Motor neuron (in vitro differentiated cells): ENCODE results near the gene GAS2L2. TPM values are rescaled to one million over a fixed set of nuclear protein-coding genes. Genes with fewer than 3 reads are reported as not detected.
A peak's percentile ranks its signal among the peaks of the same experiment; 100 is the strongest.

ENCODE experiments used
- ATAC-seq, 8 experiments: fragments of 200-7000 bp; cut with Tn5 transposase; replicated peaks in 6 of 8; 2 replicates each; pipeline ENCODE4 v1.8.0; 2021; ENCODE audit warnings: mild to moderate bottlenecking in 8 of 8, moderate library complexity in 8 of 8
- H3K27ac ChIP-seq, 2 donors: fragments of 250-450 bp; sonication (Bioruptor Pico); 2 replicates each; pipeline ENCODE4 v1.9.0; 2021; ENCODE audit warnings: antibody characterized with exemption in 2 of 2, mild to moderate bottlenecking in 2 of 2, moderate library complexity in 1 of 2
- H3K4me1 ChIP-seq, 2 donors: fragments of 250-450 bp; sonication (Bioruptor Pico); replicated peaks in 1 of 2; 2 replicates each; pipeline ENCODE4 v1.6.1; 2021; ENCODE audit warnings: antibody characterized with exemption in 2 of 2, mild to moderate bottlenecking in 2 of 2, moderate library complexity in 1 of 2
- H3K4me3 ChIP-seq, 5 donors: fragments of 250-450 bp; sonication (Bioruptor Pico); 2 replicates each; pipeline ENCODE4 v1.9.0; 2021; ENCODE audit warnings: antibody characterized with exemption in 5 of 5, mild to moderate bottlenecking in 5 of 5, moderate library complexity in 4 of 5
- WGBS, 10 experiments: fragments of 450-650 bp; shearing (Covaris generic); methylation state at CpG; one replicate each; pipeline ENCODE4 v1.0.0; 2022; 5-methylcytosine and 5-hydroxymethylcytosine counted together
- in situ Hi-C, 9 experiments: fragments of 400-800 bp; cut with MboI; loops; one replicate each; pipeline ENCODE4 v1.15.0; 2021; ENCODE audit warnings: low sequenced_read_pairs in 9 of 9, low pct_unique_long_range_greater_than_20kb in 2 of 9; ENCODE audit not compliant: unreplicated experiment in 9 of 9
- total RNA-seq, 8 experiments: library from RNA; unstranded; fragments of 300-600 nt; gene quantifications; 2 replicates each; pipeline versions ENCODE4 v1.2.3 to v1.2.4, GENCODE V29; 2022

The GAS2L2 gene
- total RNA-seq = 1 to 10 TPM in 1 of 8 experiments, under 1 TPM in 5, not detected in 2; 0.08 to 1.8 (median 0.22) TPM

DNA sequence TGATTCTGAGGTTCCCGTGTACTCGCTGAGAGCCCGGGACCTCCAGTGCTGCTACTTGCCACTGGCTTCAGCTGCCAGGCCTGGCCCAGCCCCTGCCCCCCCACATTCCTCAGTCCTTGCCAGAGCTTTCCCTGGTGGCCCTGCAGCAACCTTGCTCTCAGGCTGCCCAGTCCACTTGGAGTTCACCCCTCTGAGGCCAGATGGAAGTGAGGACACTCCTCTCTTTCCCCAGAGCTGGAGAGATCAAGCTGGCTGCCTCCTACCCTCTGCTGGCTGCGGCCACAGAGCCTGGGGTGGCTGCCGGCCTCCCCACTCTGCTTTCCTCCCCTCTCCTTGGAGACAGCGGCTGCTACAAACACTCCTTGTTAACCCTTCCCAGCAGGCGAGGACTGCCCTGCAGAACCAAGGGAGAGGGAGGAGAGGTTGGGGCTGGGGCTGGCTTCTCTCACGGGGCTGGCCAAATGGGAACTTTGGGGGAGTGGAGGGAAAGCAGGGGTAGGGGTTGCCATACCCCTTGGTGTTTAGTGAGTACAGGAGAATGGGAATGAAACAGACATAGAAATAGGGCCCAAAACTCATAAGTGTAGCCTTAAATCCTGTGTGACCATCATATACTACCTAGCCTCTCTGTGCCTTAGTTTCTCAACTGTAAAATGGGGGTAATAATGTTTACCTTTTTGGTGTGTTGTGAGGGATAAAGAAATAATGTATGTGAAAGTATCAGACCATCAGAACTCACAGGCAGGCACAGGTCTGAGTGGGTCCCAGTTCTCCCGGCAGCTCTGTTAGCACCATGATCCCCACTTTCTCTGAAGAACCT, at the start of gene GAS2L2:
Gene GAS2L2, minus strand, starts transcription at position 295 of the 820 bp plus-strand sequence. CDS start 389 bp downstream, outside the sequence.
- in situ Hi-C loops = no loop called here
- 45 to 100% (median 87%) methylated on average over 1 to 5 of the region's 9 CpGs; no CpG with 5 or more reads in 6 of the 10 experiments for WGBS, 10 experiments
- H3K27ac ChIP-seq = no peak within 1 kb of the TSS
- peaks cover 0 to 9% of the 10 kb centered on the region in 2 donors for H3K4me1 ChIP-seq
- ATAC-seq = peak in 6 of 8 experiments; percentile 13 to 85 (median 42)
- H3K4me3 ChIP-seq = no peak within 1 kb of the TSS

DNA sequence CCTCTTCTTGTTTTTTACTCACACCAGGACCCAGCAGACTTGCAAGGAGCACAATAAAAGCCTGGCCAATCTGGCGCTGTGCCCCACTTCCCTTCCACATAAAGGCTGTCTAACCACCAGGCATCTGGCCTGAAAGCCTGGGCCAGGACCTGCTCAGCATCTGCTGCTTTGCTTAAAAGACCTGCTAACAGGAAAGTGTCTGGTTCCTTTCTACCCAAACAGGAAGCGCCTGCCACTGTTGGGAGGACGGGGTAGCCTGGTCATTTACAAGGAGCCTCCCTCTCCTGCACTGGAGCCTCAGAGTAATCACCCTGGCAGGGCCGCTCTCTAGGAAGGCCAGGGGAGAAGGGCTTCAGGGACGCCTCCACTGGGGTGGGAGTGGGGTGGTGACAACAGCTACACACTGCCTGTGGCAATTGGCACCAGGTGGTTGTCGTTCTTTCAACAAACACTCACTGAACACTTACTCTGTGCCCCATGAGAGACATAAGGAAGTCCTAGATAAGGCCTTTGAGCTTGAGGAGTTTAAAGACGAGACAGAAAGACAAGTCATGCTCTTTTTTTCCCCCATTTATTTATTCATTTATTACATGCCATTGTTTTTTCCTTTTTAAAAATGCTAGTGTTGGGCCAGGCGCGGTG, 48.7 kb upstream of the GAS2L2 start:
- Histone ChIP-seq H3K4me3 (no peak overlapping the region), H3K27ac (no peak overlapping the region), H3K4me1 (peaks cover 0 to 3% of the 10 kb centered on the region in 2 donors)
- WGBS, 10 experiments = 58 to 100% (median 90%) methylated on average over 1 to 6 of the region's 9 CpGs; no CpG with 5 or more reads in 1 of the 10 experiments
- no peak for ATAC-seq
- in situ Hi-C loops = loop anchor here in 1 of 9 experiments (25.0 kb wide), 1 partner anchor 111 kb away; no protein-coding TSS in a partner anchor

DNA sequence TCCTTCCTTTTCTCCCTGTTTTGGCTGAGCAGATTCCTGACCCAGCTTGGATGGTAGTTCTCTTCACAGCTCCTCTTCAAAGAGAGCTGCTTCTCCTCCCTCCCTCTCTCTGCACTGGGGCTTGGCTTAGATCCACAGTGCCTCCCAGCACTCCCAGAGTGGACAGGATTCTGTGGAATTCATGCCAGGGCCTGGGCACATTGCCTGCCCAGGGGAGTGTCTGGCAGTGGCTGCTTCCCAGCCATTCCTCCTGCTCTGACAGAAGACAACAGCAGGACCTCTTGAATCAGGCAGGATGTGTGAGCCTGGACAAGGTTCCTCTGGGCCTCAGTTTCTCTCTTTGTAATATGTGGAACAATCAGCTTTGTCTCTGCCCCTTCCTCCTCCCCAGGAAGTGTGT, 46.9 kb upstream of the GAS2L2 start:
- ATAC-seq = peak in 1 of 8 experiments; percentile 55
- H3K4me3 ChIP-seq = no peak overlapping the region
- in situ Hi-C loops = loop anchor here in 1 of 9 experiments (25.0 kb wide), 1 partner anchor 112 kb away; no protein-coding TSS in a partner anchor
- no peak overlapping the region for H3K27ac ChIP-seq
- H3K4me1 ChIP-seq = peaks cover 0 to 3% of the 10 kb centered on the region in 2 donors

DNA sequence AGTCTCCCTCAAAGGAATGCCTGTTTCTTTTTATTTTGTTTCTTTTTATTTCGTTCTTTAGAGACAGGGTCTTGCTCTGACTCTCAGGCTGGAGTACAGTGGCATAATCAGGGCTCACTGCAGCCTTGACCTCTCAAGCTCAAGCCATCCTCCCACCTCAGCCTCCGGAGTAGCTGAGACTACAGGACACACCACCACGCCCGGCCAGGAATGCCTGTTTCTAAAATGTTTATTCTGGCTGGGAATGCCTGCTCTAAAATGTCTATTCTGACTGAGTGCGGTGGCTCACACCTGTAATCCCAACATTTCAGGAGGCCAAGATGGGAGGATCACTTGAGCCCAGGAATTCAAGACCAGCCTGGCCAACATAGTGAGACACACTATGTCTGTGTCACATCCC, 44.9 kb upstream of the GAS2L2 start:
- in situ Hi-C loops = no loop called here
- Histone ChIP-seq H3K4me1 (peaks cover 0 to 4% of the 10 kb centered on the region in 2 donors), H3K4me3 (no peak overlapping the region), H3K27ac (no peak overlapping the region)
- 40 to 100% (median 65%) methylated on average over 1 to 5 of the region's 5 CpGs; no CpG with 5 or more reads in 2 of the 10 experiments for WGBS, 10 experiments
- no peak for ATAC-seq

DNA sequence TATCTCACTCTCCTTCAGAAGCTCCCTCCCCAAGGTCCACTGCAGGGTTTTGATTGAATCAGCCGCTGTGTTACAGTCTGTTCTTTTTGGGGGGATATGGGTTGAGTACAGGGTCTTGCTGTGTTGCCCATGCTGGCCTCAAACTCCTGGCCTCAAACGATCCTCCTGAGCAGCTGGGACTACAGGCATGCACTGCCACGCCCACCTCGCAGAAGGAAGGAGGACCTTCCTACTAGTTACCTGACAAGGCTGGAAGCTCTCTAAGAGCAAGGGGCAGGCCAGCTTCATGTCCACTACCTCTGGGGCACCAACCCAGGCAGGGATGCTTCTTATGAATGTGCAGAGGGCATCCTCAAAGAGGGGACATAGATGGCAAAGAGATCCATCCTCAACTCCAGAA, 44.3 kb upstream of the GAS2L2 start:
- ATAC-seq = no peak
- Histone ChIP-seq H3K4me1 (peaks cover 0 to 4% of the 10 kb centered on the region in 2 donors), H3K4me3 (no peak overlapping the region), H3K27ac (no peak overlapping the region)
- WGBS, 10 experiments = 20 to 80% (median 50%) methylated on average over 1 to 4 of the region's 4 CpGs; no CpG with 5 or more reads in 5 of the 10 experiments
- in situ Hi-C loops = no loop called here

DNA sequence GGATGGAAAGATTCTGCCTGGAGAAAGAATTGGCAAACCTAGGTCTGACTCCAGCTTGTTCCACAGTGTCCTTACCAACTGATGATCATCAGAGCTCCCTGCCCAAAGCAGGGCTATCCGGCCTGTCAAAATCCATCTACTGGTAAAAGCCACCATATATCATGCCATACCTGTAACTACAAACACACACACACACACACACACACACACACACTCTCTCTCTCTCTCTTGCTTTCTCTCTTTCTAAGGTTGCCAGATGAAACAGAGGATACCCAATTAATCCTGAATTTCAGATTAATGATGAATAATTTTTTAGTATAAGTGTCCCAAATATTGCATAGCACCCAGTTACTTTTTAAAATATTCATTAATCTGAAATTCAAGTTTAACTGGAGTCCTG, 43.9 kb upstream of the GAS2L2 start:
- in situ Hi-C loops = no loop called here
- Histone ChIP-seq H3K4me1 (peaks cover 0 to 4% of the 10 kb centered on the region in 2 donors), H3K4me3 (no peak overlapping the region), H3K27ac (no peak overlapping the region)
- ATAC-seq = no peak
- 33 to 80% (median 50%) methylated on average over 1 of the region's 1 CpG; no CpG with 5 or more reads in 7 of the 10 experiments for WGBS, 10 experiments

DNA sequence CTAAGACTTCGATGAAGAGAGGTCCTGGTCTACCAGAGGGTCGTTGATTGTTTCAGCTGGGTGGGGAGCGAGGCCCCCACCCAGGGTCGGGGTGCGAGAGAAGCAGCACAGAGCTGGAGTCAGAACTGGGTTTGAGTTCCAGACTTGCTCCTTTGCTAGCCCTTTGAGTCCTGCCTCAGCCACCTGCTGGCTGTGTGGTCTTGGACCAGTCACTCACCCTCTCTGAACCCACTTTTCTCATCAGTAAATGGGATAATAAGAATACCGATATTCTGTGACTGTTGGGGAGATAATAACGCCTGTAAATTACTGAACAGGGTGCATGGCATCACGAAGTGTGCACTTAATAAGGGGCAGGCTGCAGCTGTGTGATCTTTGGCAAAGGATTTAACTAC, 42.8 kb upstream of the GAS2L2 start:
- no peak for ATAC-seq
- WGBS, 10 experiments = 36 to 62% (median 56%) methylated on average over 1 to 5 of the region's 8 CpGs; no CpG with 5 or more reads in 5 of the 10 experiments
- in situ Hi-C loops = no loop called here
- Histone ChIP-seq H3K4me3 (peak overlapping the region in 4 of 5 donors; percentile 37 to 46 (median 40)), H3K4me1 (peaks cover 0 to 4% of the 10 kb centered on the region in 2 donors), H3K27ac (no peak overlapping the region)

DNA sequence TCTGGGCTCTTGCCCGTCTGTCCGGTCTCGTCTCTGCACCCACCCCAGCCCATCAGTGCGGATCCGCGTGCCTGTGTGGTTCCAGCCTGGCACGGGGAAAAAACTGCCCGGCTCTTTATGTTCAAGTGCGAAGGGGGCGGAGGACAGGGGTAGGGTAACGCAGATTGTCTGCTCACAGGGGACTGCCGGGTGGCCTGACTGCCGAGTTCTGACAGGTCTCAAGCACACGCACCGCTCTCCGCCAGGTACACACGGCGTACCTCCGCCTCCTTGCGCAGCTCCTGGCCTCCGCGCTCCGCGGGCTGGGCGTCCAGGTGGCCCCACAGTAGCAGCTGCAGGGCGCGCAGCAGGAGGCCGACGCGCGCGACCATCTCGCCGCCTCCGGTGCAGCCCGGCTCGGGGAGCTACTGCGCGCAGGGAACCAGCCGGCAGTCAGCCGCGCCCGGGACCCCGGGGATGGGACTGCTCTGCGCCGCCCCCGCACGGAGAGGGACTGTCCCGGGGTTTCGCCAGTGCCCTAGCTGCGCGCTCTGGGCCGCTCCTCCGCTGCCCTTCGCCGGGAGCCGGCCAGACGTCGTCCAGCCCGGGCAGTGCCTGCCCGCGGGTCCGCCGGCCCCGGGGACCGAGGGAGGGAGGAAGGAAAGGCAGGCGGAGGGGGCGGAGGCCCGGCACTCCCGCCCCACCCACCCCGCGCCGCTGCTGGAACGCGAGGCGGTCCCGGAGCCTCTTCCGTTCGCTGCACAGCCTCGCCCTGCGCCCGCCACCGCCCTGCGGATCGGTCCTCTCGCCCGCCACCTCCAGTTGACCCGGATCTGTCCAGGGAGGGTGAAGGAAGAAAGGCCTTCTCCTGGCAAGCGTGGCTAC, 42.2 kb upstream of the GAS2L2 start, which contains the start of gene MMP28:
Gene MMP28, minus strand, starts transcription at position 635 of the 864 bp plus-strand sequence. Its CDS starts 264 bp downstream, at position 371.
- in situ Hi-C loops = no loop called here

DNA sequence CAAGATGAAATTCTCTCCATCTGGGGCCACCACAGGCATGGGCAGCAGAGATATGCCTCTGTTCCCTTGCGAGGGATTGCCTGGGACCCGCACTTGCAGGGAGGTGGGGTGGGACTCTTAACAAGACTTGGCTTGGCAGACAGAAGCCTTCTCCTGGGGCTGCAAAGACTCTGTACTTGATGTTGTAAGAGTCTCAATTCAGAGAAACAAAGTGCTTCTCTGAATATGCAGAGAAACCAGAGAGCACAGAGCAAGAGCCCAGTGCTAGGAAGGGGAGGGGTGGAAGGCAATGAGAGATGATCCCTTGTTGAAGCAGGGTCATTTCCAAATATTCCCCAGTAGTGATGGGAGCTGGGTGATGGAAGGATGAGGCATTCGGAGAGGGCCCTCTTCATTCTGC, 40.2 kb upstream of the GAS2L2 start:
- H3K27ac ChIP-seq = no peak overlapping the region
- in situ Hi-C loops = no loop called here
- peaks cover 0 to 7% of the 10 kb centered on the region in 2 donors for H3K4me1 ChIP-seq
- ATAC-seq = peak in 2 of 8 experiments; percentile 12 to 31
- 12 to 63% (median 33%) methylated on average over 1 to 2 of the region's 3 CpGs; no CpG with 5 or more reads in 4 of the 10 experiments for WGBS, 10 experiments
- no peak overlapping the region for H3K4me3 ChIP-seq

More for the DNA sequence above, 42.2 kb upstream of the GAS2L2 start, which contains the start of gene MMP28:
- Histone ChIP-seq H3K27ac (no peak within 1 kb of the TSS), H3K4me3 (peak within 1 kb of the TSS; percentile 23 to 46 (median 39)), H3K4me1 (peaks cover 0 to 4% of the 10 kb centered on the region in 2 donors)
- 0% methylated on average over 4 to 14 of the region's 89 CpGs; no CpG with 5 or more reads in 7 of the 10 experiments for WGBS, 10 experiments
- ATAC-seq = peak; percentile 71 to 88 (median 84)

DNA sequence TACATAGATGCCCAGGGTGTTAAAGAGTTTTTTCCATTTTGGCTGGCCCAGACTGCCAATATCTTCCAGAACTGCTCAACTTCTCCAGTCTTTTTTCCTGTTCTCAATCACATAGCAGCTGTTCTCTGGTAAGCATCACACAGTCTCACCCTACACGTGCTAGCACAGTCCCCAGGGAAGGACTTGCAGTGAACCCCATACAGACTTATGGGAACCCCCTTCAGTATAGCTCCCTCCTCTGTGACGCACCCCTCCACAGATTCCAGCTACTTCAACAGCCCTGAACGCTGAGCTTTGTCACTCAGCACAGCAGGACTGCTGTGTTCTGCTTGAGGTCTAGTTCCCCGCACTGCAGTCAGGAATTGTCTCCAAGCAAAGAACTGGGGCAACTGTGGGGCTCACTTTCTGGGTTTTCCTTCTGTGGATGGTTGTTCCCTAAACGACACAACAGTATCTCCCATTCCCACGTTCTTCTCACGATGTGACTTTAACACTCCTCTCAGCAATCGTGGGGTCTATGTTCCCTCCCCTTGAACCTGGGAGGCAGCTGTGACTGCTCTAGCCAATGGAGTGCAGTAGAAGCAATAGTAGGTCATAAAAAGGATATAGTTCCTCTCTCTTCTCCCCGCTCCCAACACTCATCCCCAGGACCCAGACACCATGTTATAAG, 38.8 kb upstream of the GAS2L2 start:
- Histone ChIP-seq H3K4me3 (no peak overlapping the region), H3K4me1 (peaks cover 0 to 7% of the 10 kb centered on the region in 2 donors), H3K27ac (no peak overlapping the region)
- no peak for ATAC-seq
- 0 to 53% (median 20%) methylated on average over 1 to 9 of the region's 9 CpGs; no CpG with 5 or more reads in 3 of the 10 experiments for WGBS, 10 experiments
- in situ Hi-C loops = no loop called here

DNA sequence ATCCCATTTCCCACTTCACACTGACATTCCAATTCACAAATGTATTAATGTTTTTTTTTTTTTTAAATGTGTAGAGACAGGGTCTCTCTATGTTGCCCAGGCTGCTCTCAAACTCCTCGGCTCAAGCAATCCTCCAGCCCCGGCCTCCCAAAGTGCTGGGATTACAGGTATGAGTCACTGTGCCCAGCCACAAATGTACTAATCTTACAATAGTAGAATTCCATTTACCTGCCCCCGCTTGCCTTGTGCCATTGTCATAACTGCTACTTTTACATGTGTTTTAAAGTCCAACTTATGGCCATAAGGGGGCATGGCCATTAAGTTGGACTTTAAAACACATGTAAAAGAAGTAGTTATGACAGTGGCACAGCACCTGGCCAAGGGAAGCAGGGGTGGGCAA, 37.8 kb upstream of the GAS2L2 start:
- H3K4me3 ChIP-seq = no peak overlapping the region
- H3K27ac ChIP-seq = no peak overlapping the region
- no peak for ATAC-seq
- 84 to 100% (median 100%) methylated on average over 1 to 3 of the region's 3 CpGs; no CpG with 5 or more reads in 1 of the 10 experiments for WGBS, 10 experiments
- in situ Hi-C loops = no loop called here
- H3K4me1 ChIP-seq = peaks cover 0 to 7% of the 10 kb centered on the region in 2 donors
